Upper lobe of left lung (tissue), 4 donors: ENCODE data around the gene FILIP1L.

Experiments used
- CTCF ChIP-seq, 6 experiments: fragments of 450-650 bp in 4 of 6; fragments of 200-600 bp in 2 of 6; sonication (generic) in 2 of 6; IDR thresholded peaks; one replicate each; pipeline ENCODE4 v1.5.1; 2016 to 2019; ENCODE audit warnings: antibody characterized with exemption in 6 of 6
- EP300 ChIP-seq, 4 donors: sonication (generic); formaldehyde crosslinking; IDR thresholded peaks; one replicate each; pipeline ENCODE4 v1.5.1; 2017; ENCODE audit warnings: antibody characterized with exemption in 4 of 4, control low read depth in 2 of 4

- TF ChIP-seq CTCF (IDR thresholded peaks at IDR 0.05) (no peak), EP300 (IDR thresholded peaks at IDR 0.05) (no peak)
Measured at GRCh38 chr3:99931059-99931458, 183.2 kb downstream of the FILIP1L start.
